Esophagus muscularis mucosa (tissue), 4 donors: ENCODE data around the gene CTDSP2.

Experiments
- CTCF ChIP-seq, 3 experiments: fragments of 200-600 bp in 2 of 3; fragments of 450-650 bp in 1 of 3; sonication (generic) in 2 of 3; IDR thresholded peaks; one replicate each; pipeline ENCODE4 v1.5.1; 2017 to 2019; ENCODE audit warnings: antibody characterized with exemption in 3 of 3, mild to moderate bottlenecking in 2 of 3, moderate library complexity in 1 of 3
- EP300 ChIP-seq: sonication (generic); formaldehyde crosslinking; IDR thresholded peaks from one replicate; pipeline ENCODE4 v1.6.1; 2017; ENCODE audit warnings: antibody characterized with exemption
- POLR2A ChIP-seq: fragments of 450-650 bp; IDR thresholded peaks from one replicate; pipeline ENCODE4 v1.6.1; 2017; ENCODE audit warnings: antibody characterized with exemption, moderate library complexity, mild to moderate bottlenecking, low read depth
- POLR2AphosphoS5 ChIP-seq, 2 donors: sonication (generic); formaldehyde crosslinking; IDR thresholded peaks; one replicate each; pipeline ENCODE4 v1.6.1; 2017; ENCODE audit warnings: antibody characterized with exemption in 2 of 2

- TF ChIP-seq CTCF (IDR thresholded peaks at IDR 0.05) (no peak), POLR2A (no peak), EP300 (no peak), POLR2AphosphoS5 (IDR thresholded peaks at IDR 0.05) (no peak)
These were observed 5.1 kb downstream of the CTDSP2 start for GRCh38 chr12:57841445-57841844.
